Measurements from ENCODE around the gene COL18A1. TPM values are rescaled to one million over a fixed set of nuclear protein-coding genes. Genes with fewer than 3 reads are reported as not detected.
"Not testable (repeated sequence)": the region's sequence is repeated elsewhere in the genome, so short reads cannot be mapped to it uniquely, and the experiment has no call there.

The COL18A1 gene
- total RNA-seq, 1 donor = 33.7 TPM

DNA sequence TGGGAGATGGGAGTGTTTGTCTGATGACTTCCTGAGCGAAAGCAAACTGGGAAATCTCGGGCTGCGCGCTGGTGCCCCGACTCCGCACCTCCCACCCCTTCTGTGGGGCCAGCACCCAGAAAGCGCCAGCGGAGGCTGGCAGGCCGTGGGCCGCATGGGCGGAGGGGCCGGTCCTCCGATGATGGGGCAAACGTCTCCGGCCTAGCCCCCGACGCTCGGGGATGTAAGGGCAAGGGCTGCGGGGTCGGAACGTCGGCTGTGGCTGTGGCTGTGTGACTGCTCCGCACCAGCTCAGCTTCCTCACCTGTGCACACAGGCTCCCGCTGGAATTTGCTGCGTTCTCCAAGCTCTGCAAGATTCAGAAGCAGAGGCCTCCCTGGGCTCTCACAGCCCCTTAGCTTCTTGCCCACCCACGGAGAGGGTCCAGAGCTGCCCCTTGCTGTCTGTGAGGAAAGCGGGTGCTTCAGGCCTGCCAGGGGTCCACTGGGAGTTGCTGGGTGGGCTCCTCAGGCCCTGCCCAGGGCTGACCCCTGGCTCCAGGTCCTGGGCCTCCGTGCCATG, 35.0 kb downstream of the COL18A1 start:
- H3K4me3 ChIP-seq (ENCODE audit: low read depth, low read length) = no peak overlapping the region
- TF ChIP-seq, protein P1, sequence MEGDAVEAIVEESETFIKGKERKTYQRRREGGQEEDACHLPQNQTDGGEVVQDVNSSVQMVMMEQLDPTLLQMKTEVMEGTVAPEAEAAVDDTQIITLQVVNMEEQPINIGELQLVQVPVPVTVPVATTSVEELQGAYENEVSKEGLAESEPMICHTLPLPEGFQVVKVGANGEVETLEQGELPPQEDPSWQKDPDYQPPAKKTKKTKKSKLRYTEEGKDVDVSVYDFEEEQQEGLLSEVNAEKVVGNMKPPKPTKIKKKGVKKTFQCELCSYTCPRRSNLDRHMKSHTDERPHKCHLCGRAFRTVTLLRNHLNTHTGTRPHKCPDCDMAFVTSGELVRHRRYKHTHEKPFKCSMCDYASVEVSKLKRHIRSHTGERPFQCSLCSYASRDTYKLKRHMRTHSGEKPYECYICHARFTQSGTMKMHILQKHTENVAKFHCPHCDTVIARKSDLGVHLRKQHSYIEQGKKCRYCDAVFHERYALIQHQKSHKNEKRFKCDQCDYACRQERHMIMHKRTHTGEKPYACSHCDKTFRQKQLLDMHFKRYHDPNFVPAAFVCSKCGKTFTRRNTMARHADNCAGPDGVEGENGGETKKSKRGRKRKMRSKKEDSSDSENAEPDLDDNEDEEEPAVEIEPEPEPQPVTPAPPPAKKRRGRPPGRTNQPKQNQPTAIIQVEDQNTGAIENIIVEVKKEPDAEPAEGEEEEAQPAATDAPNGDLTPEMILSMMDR (IDR thresholded peaks at IDR 0.05; ENCODE audit: insufficient read depth, low read depth, low read length) = no peak
- no peak for DNase-seq (ENCODE audit: low read depth)

GRCh38 chr21:45440736-45441350, 35.9 kb downstream of the COL18A1 start:
- no peak for DNase-seq (ENCODE audit: low read depth)
- no peak overlapping the region for H3K4me3 ChIP-seq (ENCODE audit: low read depth, low read length)
- TF ChIP-seq, protein P1 (IDR thresholded peaks at IDR 0.05; ENCODE audit: insufficient read depth, low read depth, low read length) = no peak

DNA sequence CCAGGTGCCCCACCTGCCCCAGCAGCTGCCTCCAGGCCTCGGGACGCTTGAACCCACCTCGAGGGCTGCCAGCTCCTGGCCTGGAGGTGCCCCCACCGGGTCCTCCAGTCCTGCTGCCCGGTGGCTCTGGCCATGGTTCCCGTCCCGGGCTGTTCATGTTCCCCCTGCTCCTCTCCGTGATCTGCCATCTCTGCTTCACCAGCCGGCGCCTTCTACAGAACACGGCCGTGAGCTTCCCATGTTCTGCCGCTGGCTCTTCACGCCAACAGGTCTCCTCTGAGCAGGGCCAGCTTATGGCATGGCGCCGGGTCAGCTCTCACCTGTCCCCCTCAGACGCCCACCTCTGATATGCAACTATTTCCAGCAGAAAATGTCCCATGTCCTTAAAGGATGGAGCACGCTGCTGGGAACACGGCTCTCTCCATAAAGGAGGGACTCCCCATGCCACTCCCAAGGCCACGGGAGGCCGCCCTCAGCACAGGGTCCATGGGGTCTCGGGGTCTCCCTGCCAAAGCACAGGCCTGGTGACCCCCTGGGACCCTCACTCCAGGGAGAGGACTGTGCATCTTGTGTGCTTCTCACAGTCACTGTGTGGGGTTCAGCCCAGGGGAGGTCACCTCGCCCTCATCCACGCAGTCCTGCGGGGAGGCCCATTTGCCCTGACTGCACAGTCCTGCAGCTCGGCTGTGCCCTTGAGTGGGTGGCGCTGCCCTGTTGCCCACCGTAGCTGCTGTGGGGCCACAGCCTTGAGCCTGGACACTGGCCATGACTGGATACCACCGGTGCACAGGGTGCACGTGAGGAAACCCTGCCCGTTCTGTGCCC, 36.7 kb downstream of the COL18A1 start:
- TF ChIP-seq, protein P1 (IDR thresholded peaks at IDR 0.05; ENCODE audit: insufficient read depth, low read depth, low read length) = no peak
- H3K4me3 ChIP-seq (ENCODE audit: low read depth, low read length) = no peak overlapping the region
- no peak for DNase-seq (ENCODE audit: low read depth)

DNA sequence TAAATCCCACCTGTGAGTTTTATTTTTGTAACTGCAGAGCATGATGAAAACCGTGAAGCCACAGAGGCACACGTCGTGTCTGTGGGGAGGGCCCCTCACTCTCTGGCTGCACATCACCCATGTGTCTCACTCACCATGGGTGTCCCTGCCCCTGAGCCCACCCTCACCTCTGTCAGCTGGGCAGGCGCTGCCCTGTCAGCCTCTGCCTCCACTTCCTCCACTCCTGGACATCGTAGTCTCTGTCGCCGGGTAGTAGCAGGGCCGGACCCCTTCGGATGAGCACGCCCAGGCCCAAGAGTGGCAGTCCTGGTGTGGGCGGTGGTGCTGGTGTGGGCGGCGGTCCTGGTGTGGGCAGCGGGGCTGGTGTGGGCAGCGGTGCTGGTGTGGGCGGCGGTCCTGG, 37.3 kb downstream of the COL18A1 start:
- DNase-seq (ENCODE audit: low read depth) = no peak
- TF ChIP-seq, protein P1 (IDR thresholded peaks at IDR 0.05; ENCODE audit: insufficient read depth, low read depth, low read length) = no peak

DNA sequence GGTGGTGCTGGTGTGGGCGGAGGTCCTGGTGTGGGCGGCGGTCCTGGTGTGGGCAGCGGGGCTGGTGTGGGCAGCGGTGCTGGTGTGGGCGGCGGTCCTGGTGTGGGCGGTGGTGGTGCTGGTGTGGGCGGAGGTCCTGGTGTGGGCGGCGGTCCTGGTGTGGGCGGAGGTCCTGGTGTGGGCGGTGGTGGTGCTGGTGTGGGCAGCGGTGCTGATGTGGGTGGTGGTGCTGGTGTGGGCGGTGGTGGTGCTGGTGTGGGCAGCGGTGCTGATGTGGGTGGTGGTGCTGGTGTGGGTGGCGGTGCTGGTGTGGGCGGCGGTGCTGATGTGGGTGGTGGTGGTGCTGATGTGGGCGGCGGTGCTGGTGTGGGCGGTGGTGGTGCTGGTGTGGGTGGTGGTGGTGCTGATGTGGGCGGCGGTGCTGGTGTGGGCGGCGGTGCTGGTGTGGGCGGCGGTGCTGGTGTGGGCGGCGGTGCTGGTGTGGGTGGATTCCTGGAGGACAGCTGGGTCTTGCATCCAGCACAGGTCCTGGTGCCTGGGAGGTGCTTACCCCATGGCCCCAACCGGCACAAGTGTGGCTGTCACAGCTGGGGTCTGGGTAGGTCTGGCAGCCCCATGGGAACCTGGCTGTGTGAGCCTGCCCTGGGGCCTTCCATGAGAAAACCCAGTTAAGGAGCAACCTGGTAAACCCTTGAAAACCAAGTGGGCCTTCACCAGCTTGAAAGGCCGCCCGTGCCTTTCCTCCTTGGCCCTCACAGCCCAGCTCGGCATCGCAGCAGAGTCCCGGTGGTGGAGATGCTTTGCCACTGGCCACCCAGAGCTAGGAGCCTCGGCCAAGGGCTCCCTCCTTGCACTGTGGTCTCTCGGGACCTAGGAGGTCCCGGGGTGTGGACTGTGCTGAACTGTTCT, 38.0 kb downstream of the COL18A1 start:
- DNase-seq (ENCODE audit: low read depth); H3K4me3 ChIP-seq (ENCODE audit: low read depth, low read length): not testable (repeated sequence)

More for the DNA sequence above, 37.3 kb downstream of the COL18A1 start:
- H3K4me3 ChIP-seq (ENCODE audit: low read depth, low read length) = no peak overlapping the region

DNA sequence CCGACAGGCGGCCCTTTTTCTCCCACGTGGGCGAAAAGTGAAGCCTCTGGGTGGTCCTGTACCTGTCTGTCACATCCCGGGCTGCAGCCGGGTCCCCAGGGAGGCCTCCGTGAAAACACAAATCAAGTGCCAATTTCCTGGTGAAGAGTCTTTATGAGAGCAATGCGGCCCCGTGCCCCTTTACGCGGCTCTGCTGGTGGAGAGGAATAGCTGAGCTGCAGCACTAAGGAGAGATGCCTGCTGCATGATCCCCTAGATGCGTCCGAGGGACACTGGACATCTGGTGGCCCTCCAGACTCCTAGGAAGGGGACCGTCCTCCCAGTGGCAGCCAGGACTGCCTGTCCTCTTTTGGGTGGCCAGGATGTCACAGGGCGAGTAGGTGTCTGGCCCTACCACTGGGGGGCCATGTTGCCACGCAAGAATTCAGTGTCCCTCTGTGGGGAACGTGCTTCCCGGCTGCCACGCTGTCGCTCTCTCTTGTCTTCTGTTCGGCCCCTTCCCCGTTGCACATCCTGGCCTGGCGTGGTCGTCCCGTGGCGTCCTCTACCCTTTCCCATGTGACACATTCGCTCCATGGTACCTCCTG, 38.7 kb downstream of the COL18A1 start:
- DNase-seq (ENCODE audit: low read depth) = no peak
- H3K4me3 ChIP-seq (ENCODE audit: low read depth, low read length) = no peak overlapping the region
- TF ChIP-seq, protein P1 (IDR thresholded peaks at IDR 0.05; ENCODE audit: insufficient read depth, low read depth, low read length) = peak; percentile 25
